ENCODE measurements around the gene SENP6. TPM values are rescaled to one million over a fixed set of nuclear protein-coding genes. Genes with fewer than 3 reads are reported as not detected.

The SENP6 gene
- total RNA-seq, 1 experiment from 2014 or later: 139 TPM

GRCh38 chr6:75760320-75760719 is 158.6 kb downstream of the SENP6 start:
- no peaks in the 10 kb centered on the region for H3K36me3 ChIP-seq (ENCODE audit: insufficient read depth, low read length)
- no peaks in the 10 kb centered on the region for H3K4me1 ChIP-seq (ENCODE audit: low read length)
- H3K4me2 ChIP-seq (ENCODE audit: low read depth, low read length, poor library complexity, severe bottlenecking): no peak overlapping the region
- no peaks in the 10 kb centered on the region for H3K27me3 ChIP-seq (ENCODE audit: low read length)
- H3K79me2 ChIP-seq (ENCODE audit: low read length): no peaks in the 10 kb centered on the region
- no peaks in the 10 kb centered on the region for H3K9me2 ChIP-seq (replicated peaks; ENCODE audit: insufficient read depth, low read length)
- no peak overlapping the region for H3K4me3 ChIP-seq (ENCODE audit: low read length)
- no peaks in the 10 kb centered on the region for H3K9me3 ChIP-seq (ENCODE audit: low read length)
- no peak overlapping the region for H2AFZ ChIP-seq (ENCODE audit: low read length)
- DNase-seq: no peak
- no peak overlapping the region for H3K9ac ChIP-seq (ENCODE audit: low read length)
- H4K20me1 ChIP-seq (ENCODE audit: insufficient read depth, low read depth, low read length): no peaks in the 10 kb centered on the region
- no peak overlapping the region for H3K27ac ChIP-seq (ENCODE audit: low read length)

DNA sequence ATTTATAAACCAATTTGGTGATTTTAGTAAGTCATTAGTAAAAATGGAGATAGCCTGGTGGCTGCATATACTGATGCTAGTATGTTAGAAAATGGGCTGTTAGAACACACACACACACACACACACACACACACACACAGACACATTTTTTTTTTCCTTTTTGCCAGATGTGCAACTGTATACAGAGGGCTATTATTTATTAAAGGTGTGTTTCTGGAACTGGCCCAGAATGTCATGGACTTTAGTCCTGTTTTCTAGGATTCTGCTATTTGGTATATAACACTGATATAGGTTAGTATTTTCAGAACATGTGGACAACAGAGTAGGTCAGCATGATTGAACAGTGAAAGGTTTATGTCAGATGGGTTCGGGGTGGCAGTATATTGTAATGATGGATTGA is 159.8 kb downstream of the SENP6 start:
- no peak overlapping the region for H3K27ac ChIP-seq (ENCODE audit: low read length)
- H3K9me2 ChIP-seq (replicated peaks; ENCODE audit: insufficient read depth, low read length): no peaks in the 10 kb centered on the region
- no peaks in the 10 kb centered on the region for H3K27me3 ChIP-seq (ENCODE audit: low read length)
- no peak overlapping the region for H2AFZ ChIP-seq (ENCODE audit: low read length)
- no peaks in the 10 kb centered on the region for H3K4me1 ChIP-seq (ENCODE audit: low read length)
- no peak overlapping the region for H3K9ac ChIP-seq (ENCODE audit: low read length)
- H3K4me3 ChIP-seq (ENCODE audit: low read length): no peak overlapping the region
- H3K4me2 ChIP-seq (ENCODE audit: low read depth, low read length, poor library complexity, severe bottlenecking): no peak overlapping the region
- DNase-seq: no peak
- no peaks in the 10 kb centered on the region for H3K9me3 ChIP-seq (ENCODE audit: low read length)
- no peaks in the 10 kb centered on the region for H4K20me1 ChIP-seq (ENCODE audit: insufficient read depth, low read depth, low read length)
- H3K79me2 ChIP-seq (ENCODE audit: low read length): no peaks in the 10 kb centered on the region
- H3K36me3 ChIP-seq (ENCODE audit: insufficient read depth, low read length): no peaks in the 10 kb centered on the region

- Histone ChIP-seq H3K27ac (ENCODE audit: low read length) (no peak overlapping the region), H3K79me2 (ENCODE audit: low read length) (no peaks in the 10 kb centered on the region), H3K4me2 (ENCODE audit: low read depth, low read length, poor library complexity, severe bottlenecking) (no peak overlapping the region), H3K4me3 (ENCODE audit: low read length) (no peak overlapping the region), H3K9me2 (replicated peaks; ENCODE audit: insufficient read depth, low read length) (no peaks in the 10 kb centered on the region), H3K36me3 (ENCODE audit: insufficient read depth, low read length) (no peaks in the 10 kb centered on the region), H3K9me3 (ENCODE audit: low read length) (no peaks in the 10 kb centered on the region), H4K20me1 (ENCODE audit: insufficient read depth, low read depth, low read length) (no peaks in the 10 kb centered on the region), H3K27me3 (ENCODE audit: low read length) (no peaks in the 10 kb centered on the region), H3K4me1 (ENCODE audit: low read length) (no peaks in the 10 kb centered on the region), H3K9ac (ENCODE audit: low read length) (no peak overlapping the region), H2AFZ (ENCODE audit: low read length) (no peak overlapping the region)
- no peak for DNase-seq
Measured at GRCh38 chr6:75762063-75762462, 160.4 kb downstream of the SENP6 start.

DNA sequence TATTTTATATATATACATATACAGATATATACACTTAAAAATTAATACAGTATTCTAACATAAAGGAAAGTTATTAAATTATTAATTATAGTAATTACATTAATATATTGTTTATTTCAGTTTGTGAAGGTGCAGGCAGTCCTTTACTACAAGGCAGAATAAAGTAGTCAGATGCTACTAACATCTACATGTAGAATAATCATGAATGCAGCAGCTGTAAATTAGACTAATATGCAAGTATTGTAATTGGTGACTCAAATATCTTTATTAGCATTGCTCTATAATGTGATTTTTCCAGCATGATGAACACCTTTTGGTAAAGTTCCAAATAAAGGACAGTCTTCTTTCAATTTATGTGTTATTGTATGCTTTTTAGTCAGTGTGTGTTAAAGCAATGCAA is 164.7 kb downstream of the SENP6 start:
- Histone ChIP-seq H3K79me2 (ENCODE audit: low read length) (no peaks in the 10 kb centered on the region), H3K4me2 (ENCODE audit: low read depth, low read length, poor library complexity, severe bottlenecking) (no peak overlapping the region), H3K4me1 (ENCODE audit: low read length) (no peaks in the 10 kb centered on the region), H3K9ac (ENCODE audit: low read length) (no peak overlapping the region), H3K27me3 (ENCODE audit: low read length) (no peaks in the 10 kb centered on the region), H3K4me3 (ENCODE audit: low read length) (no peak overlapping the region), H3K36me3 (ENCODE audit: insufficient read depth, low read length) (no peaks in the 10 kb centered on the region), H3K9me2 (replicated peaks; ENCODE audit: insufficient read depth, low read length) (no peaks in the 10 kb centered on the region), H3K9me3 (ENCODE audit: low read length) (no peaks in the 10 kb centered on the region), H3K27ac (ENCODE audit: low read length) (no peak overlapping the region), H2AFZ (ENCODE audit: low read length) (no peak overlapping the region), H4K20me1 (ENCODE audit: insufficient read depth, low read depth, low read length) (no peaks in the 10 kb centered on the region)
- no peak for DNase-seq

Small RNAs within 50 kb of the gene (small RNA-seq; reads per million reads assigned to genes)
- not detected for gene RNU6-1016P
- gene RNU6-1338P: not detected
- gene RNU6-155P: not detected

Other genes starting within 250 kb of the SENP6 start
- 0.15 TPM in 1 of 2 replicates, not detected in the other for gene FILIP1, start 108.1 kb upstream of the SENP6 start, total RNA-seq (2014; rRNA removed; shearing (Covaris generic); ENCODE audit: low replicate concordance)
- 1.3 and 2.0 TPM in 2 replicates for gene MYO6, start 147.4 kb downstream of the SENP6 start, total RNA-seq (2014; rRNA removed; shearing (Covaris generic); ENCODE audit: low replicate concordance)

All from Karpas-422 (cell line).